H1 (cell line): ENCODE results near the gene KRT84. TPM values are rescaled to one million over a fixed set of nuclear protein-coding genes. Genes with fewer than 3 reads are reported as not detected.

Source experiments
- CTCF ChIA-PET: fragments of 300-600 bp; sonication (Branson Sonifier 250); formaldehyde crosslinking; loops from one replicate; lab custom pipeline; 2021; ENCODE audit not compliant: partially characterized antibody; lab: Charles Lee
- POLR2A ChIA-PET: fragments of 300-600 bp; sonication (Branson Sonifier 250); formaldehyde crosslinking; loops from one replicate; lab custom pipeline; 2021; ENCODE audit warnings: inconsistent platforms; ENCODE audit not compliant: partially characterized antibody; lab: Charles Lee
- DNase-seq, 2 experiments: peaks; one replicate each; pipeline versions ENCODE4 v3.0.0 to v3.0.0-alpha.2; 2010 to 2022; ENCODE audit warnings: low spot score in 2 of 2, low read depth in 1 of 2, mixed read lengths in 1 of 2
- FAIRE-seq: peaks from 2 replicates; lab custom pipeline; 2011; peaks lifted over from hg19 to GRCh38; lab: Jason Lieb, UNC
- H2AFZ ChIP-seq: 2 replicates; pipeline ENCODE4 v1.8.1; 2012; ENCODE audit warnings: low read length, inconsistent platforms
- H2AK5ac ChIP-seq: 2 replicates; pipeline ENCODE4 v1.6.1; 2013; ENCODE audit warnings: low read depth, low read length
- H2BK120ac ChIP-seq: replicated peaks from 2 replicates; pipeline ENCODE3; 2013; ENCODE audit warnings: low read depth, low read length, inconsistent platforms
- H2BK12ac ChIP-seq: 2 replicates; pipeline ENCODE4 v1.6.1; 2013; ENCODE audit warnings: low read depth, low read length
- H2BK15ac ChIP-seq: 2 replicates; pipeline ENCODE4 v1.6.1; 2013; ENCODE audit warnings: low read length
- H2BK20ac ChIP-seq: 2 replicates; pipeline ENCODE4 v1.6.1; 2013; ENCODE audit warnings: low read length
- H2BK5ac ChIP-seq: 2 replicates; pipeline ENCODE4 v1.6.1; 2013; ENCODE audit warnings: low read depth, low read length
- H3K14ac ChIP-seq: 2 replicates; pipeline ENCODE4 v1.6.1; 2013; ENCODE audit warnings: inconsistent platforms; ENCODE audit not compliant: insufficient read length
- H3K18ac ChIP-seq: 2 replicates; pipeline ENCODE4 v1.6.1; 2013; ENCODE audit warnings: low read length; ENCODE audit errors: extremely low read depth
- H3K23ac ChIP-seq: 2 replicates; pipeline ENCODE4 v1.6.1; 2013; ENCODE audit warnings: inconsistent platforms; ENCODE audit not compliant: insufficient read length
- H3K23me2 ChIP-seq: 2 replicates; pipeline ENCODE4 v1.6.1; 2013; ENCODE audit warnings: low read depth, low read length
- H3K27ac ChIP-seq: 2 replicates; pipeline ENCODE4 v1.6.1; 2011; ENCODE audit warnings: low read depth, low read length, inconsistent platforms
- H3K27me3 ChIP-seq, 4 experiments: replicated peaks in 1 of 4; 1 replicate in 1 of 4; 2 replicates in 3 of 4; pipeline versions ENCODE4 v1.6.1 to v1.8.1; 2011 to 2013; ENCODE audit warnings: low read length in 3 of 4, mild to moderate bottlenecking in 3 of 4, inconsistent platforms in 2 of 4, mixed read lengths in 2 of 4, moderate library complexity in 1 of 4; ENCODE audit not compliant: control insufficient read depth in 3 of 4, insufficient read depth in 3 of 4; ENCODE audit errors: extremely low read depth in 1 of 4
- H3K36me3 ChIP-seq, 4 experiments: 2 replicates each; pipeline versions ENCODE4 v1.6.1 to v1.8.1; 2011 to 2013; ENCODE audit warnings: mild to moderate bottlenecking in 4 of 4, low read length in 3 of 4, moderate library complexity in 2 of 4, control low read depth in 1 of 4, inconsistent platforms in 1 of 4; ENCODE audit not compliant: insufficient read depth in 4 of 4, control insufficient read depth in 2 of 4
- H3K4ac ChIP-seq: replicated peaks from 2 replicates; pipeline ENCODE3; 2013; ENCODE audit warnings: low read length, low read depth, mixed read lengths, inconsistent platforms; ENCODE audit not compliant: insufficient read length
- H3K4me1 ChIP-seq, 4 experiments: replicated peaks in 1 of 4; 1 replicate in 1 of 4; 2 replicates in 3 of 4; pipeline versions ENCODE4 v1.6.1 to v1.8.1; 2011 to 2013; ENCODE audit warnings: low read length in 3 of 4, inconsistent platforms in 2 of 4, mixed read lengths in 1 of 4; ENCODE audit not compliant: insufficient read depth in 4 of 4, control insufficient read depth in 3 of 4
- H3K4me2 ChIP-seq, 2 experiments: 2 replicates each; pipeline versions ENCODE4 v1.6.1 to v1.8.1; 2011 to 2013; ENCODE audit warnings: low read depth in 2 of 2, low read length in 2 of 2, control low read depth in 1 of 2, inconsistent platforms in 1 of 2, mild to moderate bottlenecking in 1 of 2; ENCODE audit not compliant: insufficient read depth in 1 of 2
- H3K4me3 ChIP-seq, 4 experiments: fragments of 200-600, 300-600 bp in 1 of 4; sonication (generic), shearing (Covaris generic), sonication (Bioruptor Twin) in 1 of 4; 2 replicates each; pipeline versions ENCODE4 v1.5.1 to v1.8.1; 2011 to 2016; ENCODE audit warnings: low read length in 4 of 4, low read depth in 3 of 4, control low read depth in 2 of 4, inconsistent platforms in 2 of 4, mild to moderate bottlenecking in 2 of 4, mixed read lengths in 1 of 4, moderate library complexity in 1 of 4; ENCODE audit not compliant: insufficient read depth in 2 of 4; ENCODE audit errors: extremely low read depth in 1 of 4
- H3K56ac ChIP-seq: replicated peaks from 2 replicates; pipeline ENCODE3; 2013; ENCODE audit warnings: low read depth, mild to moderate bottlenecking, mixed read lengths, low read length, inconsistent platforms; ENCODE audit not compliant: insufficient read length
- H3K79me1 ChIP-seq: 2 replicates; pipeline ENCODE4 v1.6.1; 2013; ENCODE audit warnings: low read depth, low read length, control low read depth
- H3K79me2 ChIP-seq, 2 experiments: 2 replicates each; pipeline versions ENCODE4 v1.6.1 to v1.8.1; 2012 to 2013; ENCODE audit warnings: low read length in 2 of 2, mild to moderate bottlenecking in 2 of 2, inconsistent platforms in 1 of 2; ENCODE audit not compliant: insufficient read depth in 2 of 2, control insufficient read depth in 1 of 2
- H3K9ac ChIP-seq, 4 experiments: replicated peaks in 1 of 4; 1 replicate in 1 of 4; 2 replicates in 3 of 4; pipeline versions ENCODE4 v1.6.1 to v1.8.1; 2011 to 2013; ENCODE audit warnings: low read depth in 3 of 4, low read length in 3 of 4, control low read depth in 2 of 4, mild to moderate bottlenecking in 2 of 4, moderate library complexity in 2 of 4, inconsistent platforms in 1 of 4; ENCODE audit errors: extremely low read depth in 1 of 4
- H3K9me3 ChIP-seq, 2 experiments: 2 replicates each; pipeline versions ENCODE4 v1.6.1 to v1.8.1; 2012 to 2013; ENCODE audit warnings: mild to moderate bottlenecking in 2 of 2, moderate library complexity in 2 of 2, control low read depth in 1 of 2, inconsistent platforms in 1 of 2, low read depth in 1 of 2, low read length in 1 of 2, mixed read lengths in 1 of 2; ENCODE audit not compliant: insufficient read depth in 2 of 2
- H4K20me1 ChIP-seq, 2 experiments: replicated peaks in 1 of 2; 2 replicates each; pipeline versions ENCODE3 to v1.8.1; 2011 to 2013; ENCODE audit warnings: inconsistent platforms in 2 of 2, low read length in 2 of 2, mild to moderate bottlenecking in 1 of 2; ENCODE audit not compliant: insufficient read depth in 2 of 2, control insufficient read depth in 1 of 2
- H4K5ac ChIP-seq: 2 replicates; pipeline ENCODE4 v1.6.1; 2013; ENCODE audit warnings: low read length, low read depth, mixed read lengths, inconsistent platforms; ENCODE audit not compliant: insufficient read length
- H4K8ac ChIP-seq: 2 replicates; pipeline ENCODE4 v1.8.0; 2013; ENCODE audit warnings: mild to moderate bottlenecking, moderate library complexity, low read length, inconsistent platforms; ENCODE audit not compliant: insufficient read depth; ENCODE audit errors: extremely low read depth
- H4K91ac ChIP-seq: replicated peaks from 2 replicates; pipeline ENCODE3; 2013; ENCODE audit warnings: low read length, mixed read lengths, inconsistent platforms; ENCODE audit not compliant: insufficient read length
- BCL11A ChIP-seq, 2 experiments: IDR thresholded peaks; one replicate each; pipeline ENCODE4 v1.6.1; 2011; ENCODE audit warnings: low read depth in 2 of 2, low read length in 2 of 2, mild to moderate bottlenecking in 2 of 2
- CBX5 ChIP-seq: fragments of 300-800, 300-1000 bp; sonication (generic); IDR thresholded peaks from 2 replicates; pipeline ENCODE4 v1.7.1; 2016; ENCODE audit warnings: antibody characterized with exemption, low read length, low read depth
- CEBPB ChIP-seq: IDR thresholded peaks from 2 replicates; pipeline ENCODE4 v1.6.1; 2012; ENCODE audit warnings: low read depth, low read length
- CHD1 ChIP-seq: IDR thresholded peaks from 2 replicates; pipeline ENCODE4 v1.6.1; 2012; ENCODE audit warnings: low read depth, low read length, improper control_type of control experiment
- CTCF ChIP-seq, 3 experiments: IDR thresholded peaks; 1 replicate in 2 of 3; 2 replicates in 1 of 3; pipeline versions ENCODE4 v1.5.1 to v1.6.1; 2011; ENCODE audit warnings: low read length in 3 of 3, mild to moderate bottlenecking in 3 of 3, inconsistent platforms in 2 of 3, low read depth in 1 of 3, moderate library complexity in 1 of 3; ENCODE audit not compliant: insufficient read depth in 1 of 3; ENCODE audit errors: control extremely low read depth in 1 of 3
- EGR1 ChIP-seq: IDR thresholded peaks from 2 replicates; pipeline ENCODE4 v1.6.1; 2011; ENCODE audit warnings: low read depth, low read length, borderline replicate concordance
- KDM4A ChIP-seq: IDR thresholded peaks from one replicate; pipeline ENCODE4 v1.7.1; 2012; ENCODE audit warnings: low read depth, mild to moderate bottlenecking, moderate library complexity, low read length, inconsistent platforms; ENCODE audit not compliant: severe bottlenecking
- POLR2AphosphoS5 ChIP-seq: IDR thresholded peaks from 2 replicates; pipeline ENCODE4 v1.6.1; 2011; ENCODE audit warnings: low read depth, low read length
- SIX5 ChIP-seq: IDR thresholded peaks from 2 replicates; pipeline ENCODE4 v1.6.1; 2011; ENCODE audit warnings: mild to moderate bottlenecking, low read depth, low read length
- SP2 ChIP-seq: IDR thresholded peaks from 2 replicates; pipeline ENCODE4 v1.6.1; 2012; ENCODE audit warnings: mild to moderate bottlenecking, low read length, inconsistent platforms
- SRF ChIP-seq: IDR thresholded peaks from 2 replicates; pipeline ENCODE4 v1.6.1; 2011; ENCODE audit warnings: mild to moderate bottlenecking, low read depth, low read length, moderate library complexity
- SUZ12 ChIP-seq: fragments of 200-600 bp; sonication (generic); IDR thresholded peaks from 2 replicates; pipeline ENCODE4 v1.6.1; 2012; ENCODE audit warnings: mild to moderate bottlenecking, inconsistent platforms, low read length, moderate library complexity, mixed read lengths
- WGBS, 2 experiments: shearing (Covaris generic) in 1 of 2; methylation state at CpG; one replicate each; pipeline versions ENCODE4 v1.1.6 to v1.1.7; 2013 to 2015; ENCODE audit warnings: low lambda C conversion rate in 2 of 2, mixed read lengths in 2 of 2, inconsistent platforms in 1 of 2, low coverage in 1 of 2, missing lambda C conversion rate in 1 of 2; ENCODE audit not compliant: insufficient replicate concordance in 2 of 2, insufficient coverage in 1 of 2, insufficient read length in 1 of 2; ENCODE audit errors: extremely low coverage in 1 of 2, missing lambda C conversion rate in 1 of 2; 5-methylcytosine and 5-hydroxymethylcytosine counted together
- polyA plus RNA-seq, 7 experiments: library from polyadenylated mRNA; depleted of rRNA in 3 of 7; stranded (reverse) in 5 of 7; unstranded in 2 of 7; fragments of >200 nt in 5 of 7; fragments of 200-250 nt in 2 of 7; gene quantifications; 1 replicate in 5 of 7; 2 replicates in 1 of 7; 4 replicates in 1 of 7; pipeline versions ENCODE4 v1.2.1 to v1.2.3, GENCODE V29; 2011 to 2013; ENCODE audit warnings: missing spikeins in 2 of 7, mixed read lengths in 2 of 7
- total RNA-seq: library from RNA; stranded (reverse); fragmentation: NEBNext Ultra II Directional; extraction: Animal tissue kit (Norgen Biotek cat#: 25700); gene quantifications from 2 replicates; pipeline ENCODE4 v1.2.1, GENCODE V29; 2021

Gene KRT84
- total and polyA plus RNA-seq, 2 of the 8 experiments (the other 6 are each of a cell fraction or from before 2014, with no cell fraction given), result not detected

- Histone ChIP-seq H3K23me2 (no peaks in the 10 kb centered on the region), H2BK20ac (no peak within 1 kb of the TSS), H4K91ac (no peak within 1 kb of the TSS), H2BK5ac (no peak within 1 kb of the TSS), H3K4me1 (no peaks in the 10 kb centered on the region), H2BK12ac (no peak within 1 kb of the TSS), H3K79me2 (no peaks in the 10 kb centered on the region), H3K14ac (no peak within 1 kb of the TSS), H3K27me3 (no peaks in the 10 kb centered on the region; a peak in 1 of 7 replicates), H3K56ac (no peak within 1 kb of the TSS), H3K18ac (no peak within 1 kb of the TSS), H4K5ac (no peak within 1 kb of the TSS), H2BK120ac (no peak within 1 kb of the TSS), H3K9ac (no peak within 1 kb of the TSS), H3K4me2 (no peak within 1 kb of the TSS), H3K27ac (no peak within 1 kb of the TSS), H3K4me3 (no peak within 1 kb of the TSS), H3K4ac (no peak within 1 kb of the TSS), H4K8ac (peak within 1 kb of the TSS; percentile 28), H4K20me1 (no peaks in the 10 kb centered on the region), H3K9me3 (no peaks in the 10 kb centered on the region), H2AFZ (no peak within 1 kb of the TSS), H3K23ac (no peak within 1 kb of the TSS), H2AK5ac (no peak within 1 kb of the TSS), H3K79me1 (no peaks in the 10 kb centered on the region), H3K36me3 (no peaks in the 10 kb centered on the region), H2BK15ac (no peak within 1 kb of the TSS)
- WGBS, 2 experiments, result 85% methylated on average over 17 of the region's 20 CpGs; no CpG with 5 or more reads in 1 of the 2 experiments
- FAIRE-seq (no peak), DNase-seq (no peak)
- CTCF ChIA-PET, result interaction anchor here (0.7 to 5.3 kb wide), 4 partner anchors 11 to 212 kb away, joined by 3 to 23 read pairs (median 8); no protein-coding TSS in a partner anchor
- POLR2A ChIA-PET, result no interaction called here
- TF ChIP-seq EGR1 (no peak), SIX5 (no peak), SUZ12 (no peak), CHD1 (no peak), SRF (no peak), CBX5 (no peak), KDM4A (no peak), BCL11A (IDR thresholded peaks at IDR 0.05; ENCODE audit: low read depth in 2 of 2, low read length in 2 of 2) (no peak), CTCF (IDR thresholded peaks at IDR 0.05; ENCODE audit: control extremely low read depth in 1 of 3, insufficient read depth in 1 of 3, low read depth in 1 of 3, low read length in 3 of 3) (no peak), CEBPB (no peak), SP2 (no peak), POLR2AphosphoS5 (no peak)
Measured at GRCh38 chr12:52434081-52434733, 48.8 kb upstream of the KRT84 start, which contains the start of gene KRT75. TSS of gene KRT75 (minus strand) at chr12:52434371. CDS start at chr12:52434304, 67 bp downstream.
